ENCODE measurements around the gene SLC44A3. TPM values are rescaled to one million over a fixed set of nuclear protein-coding genes. Genes with fewer than 3 reads are reported as not detected.

Gene SLC44A3
- total RNA-seq, 1 donor from 2014 or later: 19.5 TPM

DNA sequence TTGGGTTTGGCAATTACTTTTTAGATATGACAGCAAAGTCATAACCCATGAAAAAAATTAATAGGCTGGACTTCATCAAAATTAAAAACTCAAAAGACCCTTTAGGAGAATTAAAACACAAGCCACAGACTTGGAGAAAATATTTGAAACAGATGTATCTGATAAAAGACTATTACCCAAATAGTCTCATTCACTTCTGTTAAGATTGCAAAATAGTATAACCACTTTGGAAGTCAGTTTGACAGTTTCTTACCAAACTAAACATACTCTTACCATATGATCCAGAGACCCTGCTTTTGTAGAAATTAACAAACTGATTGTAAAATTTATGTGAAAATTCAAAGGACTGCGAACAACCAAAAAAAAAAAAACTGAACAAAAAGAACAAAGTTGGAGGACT is 32.5 kb upstream of the SLC44A3 start:
- no peak for DNase-seq (ENCODE audit: extremely low spot score, unreplicated experiment)
- Mint-ChIP-seq H3K9me3 (no peaks in the 10 kb centered on the region), H3K36me3 (peaks cover 4% of the 10 kb centered on the region), H3K4me3 (no peak overlapping the region), H3K4me1 (ENCODE audit: unreplicated experiment) (peaks cover 22% of the 10 kb centered on the region), H3K27me3 (no peaks in the 10 kb centered on the region), H3K27ac (no peak overlapping the region)
- TF ChIP-seq, protein P1, sequence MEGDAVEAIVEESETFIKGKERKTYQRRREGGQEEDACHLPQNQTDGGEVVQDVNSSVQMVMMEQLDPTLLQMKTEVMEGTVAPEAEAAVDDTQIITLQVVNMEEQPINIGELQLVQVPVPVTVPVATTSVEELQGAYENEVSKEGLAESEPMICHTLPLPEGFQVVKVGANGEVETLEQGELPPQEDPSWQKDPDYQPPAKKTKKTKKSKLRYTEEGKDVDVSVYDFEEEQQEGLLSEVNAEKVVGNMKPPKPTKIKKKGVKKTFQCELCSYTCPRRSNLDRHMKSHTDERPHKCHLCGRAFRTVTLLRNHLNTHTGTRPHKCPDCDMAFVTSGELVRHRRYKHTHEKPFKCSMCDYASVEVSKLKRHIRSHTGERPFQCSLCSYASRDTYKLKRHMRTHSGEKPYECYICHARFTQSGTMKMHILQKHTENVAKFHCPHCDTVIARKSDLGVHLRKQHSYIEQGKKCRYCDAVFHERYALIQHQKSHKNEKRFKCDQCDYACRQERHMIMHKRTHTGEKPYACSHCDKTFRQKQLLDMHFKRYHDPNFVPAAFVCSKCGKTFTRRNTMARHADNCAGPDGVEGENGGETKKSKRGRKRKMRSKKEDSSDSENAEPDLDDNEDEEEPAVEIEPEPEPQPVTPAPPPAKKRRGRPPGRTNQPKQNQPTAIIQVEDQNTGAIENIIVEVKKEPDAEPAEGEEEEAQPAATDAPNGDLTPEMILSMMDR (conservative IDR thresholded peaks at IDR 0.05): no peak

DNA sequence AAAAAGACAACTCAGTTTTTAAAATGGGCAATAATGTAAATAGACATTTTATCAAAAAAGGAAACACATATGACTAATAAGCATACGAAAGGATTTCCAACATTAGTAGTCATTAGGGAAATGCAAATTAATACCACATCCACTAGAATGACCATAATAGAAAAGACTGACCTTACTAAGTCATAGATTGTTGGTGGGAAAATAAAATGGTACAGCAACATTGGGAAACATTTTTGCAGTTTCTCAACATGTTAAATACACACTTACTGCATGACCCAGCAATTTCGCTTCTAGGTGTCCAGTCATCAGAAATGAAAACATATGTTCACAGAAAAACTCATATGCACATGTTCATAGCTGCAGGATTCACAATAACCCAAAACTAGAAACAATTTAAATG is 29.9 kb upstream of the SLC44A3 start:
- Mint-ChIP-seq H3K9me3 (peaks cover 5% of the 10 kb centered on the region), H3K27ac (no peak overlapping the region), H3K36me3 (peaks cover 7% of the 10 kb centered on the region), H3K27me3 (no peaks in the 10 kb centered on the region), H3K4me1 (ENCODE audit: unreplicated experiment) (peaks cover 23% of the 10 kb centered on the region), H3K4me3 (no peak overlapping the region)
- no peak for DNase-seq (ENCODE audit: extremely low spot score, unreplicated experiment)
- TF ChIP-seq, protein P1 (conservative IDR thresholded peaks at IDR 0.05): no peak

DNA sequence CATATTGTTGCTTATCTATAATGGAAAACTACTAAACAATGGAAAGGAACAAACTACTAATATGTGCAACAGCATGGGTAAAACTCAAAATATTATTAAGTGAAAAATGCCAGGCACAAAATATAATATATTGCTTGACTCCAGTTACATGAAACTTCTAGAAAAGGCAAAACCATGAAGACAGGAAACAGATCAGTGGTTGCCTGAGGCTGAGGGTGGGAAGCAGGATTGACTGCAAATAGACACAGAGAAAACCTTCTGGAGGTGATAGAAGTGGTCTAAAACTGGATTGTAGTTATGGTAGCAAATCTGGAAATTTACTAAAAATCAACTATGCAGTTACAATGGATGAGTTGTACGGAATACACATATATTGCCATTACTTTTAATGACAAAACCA is 29.5 kb upstream of the SLC44A3 start:
- Mint-ChIP-seq H3K4me1 (ENCODE audit: unreplicated experiment) (peaks cover 25% of the 10 kb centered on the region), H3K4me3 (no peak overlapping the region), H3K27ac (peak overlapping the region; percentile 23), H3K36me3 (peaks cover 7% of the 10 kb centered on the region), H3K9me3 (peaks cover 5% of the 10 kb centered on the region), H3K27me3 (no peaks in the 10 kb centered on the region)
- TF ChIP-seq, protein P1 (conservative IDR thresholded peaks at IDR 0.05): no peak
- DNase-seq (ENCODE audit: extremely low spot score, unreplicated experiment): no peak

DNA sequence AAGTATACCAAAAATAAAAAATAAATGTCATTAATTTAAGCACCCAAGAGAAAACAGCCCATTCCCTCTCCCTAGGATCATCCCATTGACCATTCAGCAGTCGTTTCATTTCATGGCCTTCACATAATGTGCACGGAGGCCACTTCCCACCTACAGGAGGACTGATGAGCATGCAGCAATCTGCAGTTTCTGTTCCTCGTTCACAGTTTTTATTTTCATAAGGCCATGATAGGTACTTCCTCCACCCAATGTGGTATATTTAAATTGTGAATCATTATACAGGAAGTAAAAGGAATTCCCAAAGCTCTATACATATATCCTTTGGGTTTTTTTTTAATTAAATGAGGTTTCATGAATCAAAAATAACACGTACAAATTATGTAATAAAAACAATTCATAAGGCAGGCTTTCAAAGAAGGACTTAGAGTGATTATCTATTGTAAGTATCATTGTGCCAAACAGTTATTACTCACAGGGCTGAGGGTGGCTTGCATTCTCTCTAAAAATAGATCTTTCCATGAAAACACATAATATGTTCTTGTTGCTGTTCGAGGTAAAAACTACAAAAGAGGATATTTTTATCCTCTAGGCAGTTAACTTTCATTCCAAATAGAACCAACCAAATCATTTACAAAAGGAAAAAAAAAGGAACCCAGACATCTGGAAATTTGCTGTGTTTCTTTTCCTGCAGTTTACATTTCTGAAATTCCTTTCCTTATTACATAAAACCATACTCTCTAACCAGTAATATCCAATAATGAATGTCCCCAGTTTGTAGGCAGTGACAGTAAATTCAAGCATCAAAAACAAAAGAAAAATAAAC is 27.5 kb upstream of the SLC44A3 start:
- Mint-ChIP-seq H3K4me1 (ENCODE audit: unreplicated experiment) (peaks cover 29% of the 10 kb centered on the region), H3K27ac (peak overlapping the region; percentile 51), H3K4me3 (no peak overlapping the region)

DNA sequence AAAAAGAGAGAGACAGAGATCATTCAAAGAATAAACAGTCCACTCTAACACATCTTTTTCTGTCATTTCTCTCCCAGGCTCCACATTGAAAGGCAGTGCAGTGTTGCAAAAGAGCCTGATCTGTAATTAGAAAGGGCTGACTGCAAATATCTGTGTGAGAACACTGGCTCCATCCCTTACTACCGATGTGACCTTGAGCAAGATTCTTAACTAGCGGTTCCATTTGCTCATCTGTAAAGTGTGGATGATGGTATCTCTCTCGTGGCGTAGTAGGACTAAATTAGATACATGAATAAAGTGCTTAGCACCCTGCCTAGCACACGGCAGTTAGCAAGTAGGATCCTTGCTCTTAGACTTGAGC is 26.9 kb upstream of the SLC44A3 start:
- H3K4me1 Mint-ChIP-seq (ENCODE audit: unreplicated experiment): peaks cover 35% of the 10 kb centered on the region
- TF ChIP-seq, protein P1 (conservative IDR thresholded peaks at IDR 0.05): no peak
- H3K4me3 Mint-ChIP-seq: no peak overlapping the region
- H3K27me3 Mint-ChIP-seq: no peaks in the 10 kb centered on the region
- DNase-seq (ENCODE audit: extremely low spot score, unreplicated experiment): no peak
- no peak overlapping the region for H3K27ac Mint-ChIP-seq
- peaks cover 5% of the 10 kb centered on the region for H3K9me3 Mint-ChIP-seq
- H3K36me3 Mint-ChIP-seq: peaks cover 7% of the 10 kb centered on the region

More for the DNA sequence above, 27.5 kb upstream of the SLC44A3 start:
- TF ChIP-seq, protein P1 (conservative IDR thresholded peaks at IDR 0.05): peak; percentile 54
- Mint-ChIP-seq H3K36me3 (peaks cover 7% of the 10 kb centered on the region), H3K27me3 (no peaks in the 10 kb centered on the region), H3K9me3 (peaks cover 5% of the 10 kb centered on the region)
- no peak for DNase-seq (ENCODE audit: extremely low spot score, unreplicated experiment)

All from type B pancreatic cell (in vitro differentiated cells).